Panc1 (cell line): ENCODE data around the gene PRDX5.
A peak's percentile ranks its signal among the peaks of the same experiment; 100 is the strongest.

Experiments used
- CTCF ChIP-seq: fragments of 450-650 bp; IDR thresholded peaks from 2 replicates; pipeline ENCODE4 v1.5.1; 2017; ENCODE audit warnings: mild to moderate bottlenecking
- POLR2AphosphoS5 ChIP-seq: IDR thresholded peaks from 2 replicates; pipeline ENCODE4 v1.6.1; 2012; ENCODE audit warnings: mild to moderate bottlenecking, low read depth, low read length, moderate library complexity
- REST ChIP-seq, 2 experiments: IDR thresholded peaks; 2 replicates each; pipeline ENCODE4 v1.6.1; 2011 to 2012; ENCODE audit warnings: low read depth in 2 of 2, control low read depth in 1 of 2, low read length in 1 of 2, mild to moderate bottlenecking in 1 of 2, moderate library complexity in 1 of 2; ENCODE audit not compliant: insufficient read depth in 1 of 2
- SIN3A ChIP-seq: IDR thresholded peaks from 2 replicates; pipeline ENCODE4 v1.6.1; 2012; ENCODE audit warnings: low read depth, mild to moderate bottlenecking, low read length, moderate library complexity, borderline replicate concordance; ENCODE audit not compliant: insufficient read depth
- TCF7L2 ChIP-seq: IDR thresholded peaks from 2 replicates; pipeline ENCODE4 v1.6.1; 2011; ENCODE audit warnings: mild to moderate bottlenecking, low read depth, low read length, inconsistent platforms

GRCh38 chr11:64342869-64343745 is 25.2 kb downstream of the PRDX5 start:
- TF ChIP-seq CTCF = no peak
- TF ChIP-seq POLR2AphosphoS5 = 0 out of 2 replicates have a peak, but pooled peaks have one; percentile 5
- TF ChIP-seq REST (IDR thresholded peaks at IDR 0.05; ENCODE audit: insufficient read depth in 1 of 2, low read depth in 2 of 2, low read length in 1 of 2) = no peak
- no peak for TF ChIP-seq SIN3A
- TF ChIP-seq TCF7L2 = no peak
